NB4 (cell line): ENCODE measurements around the gene MLLT6.

Experiments used
- CTCF ChIP-seq: IDR thresholded peaks from one replicate; pipeline ENCODE4 v1.5.1; 2012; ENCODE audit warnings: low read depth, low read length
- MYC ChIP-seq: IDR thresholded peaks from 2 replicates; pipeline ENCODE4 v1.6.1; 2011; ENCODE audit warnings: low read depth, low read length
- POLR2A ChIP-seq: IDR thresholded peaks from 2 replicates; pipeline ENCODE4 v1.6.1; 2011; ENCODE audit warnings: mild to moderate bottlenecking; ENCODE audit not compliant: insufficient read length; ENCODE audit errors: extremely low read depth
- TF ChIP-seq, protein P1 (sequence below): IDR thresholded peaks from 2 replicates; pipeline ENCODE4 v1.6.1; 2011; ENCODE audit warnings: low read depth, low read length

GRCh38 chr17:38685491-38685890 is 19.6 kb upstream of the MLLT6 start:
- no peak for TF ChIP-seq CTCF
- TF ChIP-seq POLR2A, result no peak
- TF ChIP-seq, protein P1, sequence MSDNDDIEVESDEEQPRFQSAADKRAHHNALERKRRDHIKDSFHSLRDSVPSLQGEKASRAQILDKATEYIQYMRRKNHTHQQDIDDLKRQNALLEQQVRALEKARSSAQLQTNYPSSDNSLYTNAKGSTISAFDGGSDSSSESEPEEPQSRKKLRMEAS, result no peak
- no peak for TF ChIP-seq MYC
